GM19238 (cell line): ENCODE data around the gene PLCG2.

Experiments
- DNase-seq: peaks from one replicate; pipeline ENCODE4 v3.0.0; 2011; ENCODE audit warnings: low spot score; ENCODE audit not compliant: insufficient read length

Gene PLCG2

DNA sequence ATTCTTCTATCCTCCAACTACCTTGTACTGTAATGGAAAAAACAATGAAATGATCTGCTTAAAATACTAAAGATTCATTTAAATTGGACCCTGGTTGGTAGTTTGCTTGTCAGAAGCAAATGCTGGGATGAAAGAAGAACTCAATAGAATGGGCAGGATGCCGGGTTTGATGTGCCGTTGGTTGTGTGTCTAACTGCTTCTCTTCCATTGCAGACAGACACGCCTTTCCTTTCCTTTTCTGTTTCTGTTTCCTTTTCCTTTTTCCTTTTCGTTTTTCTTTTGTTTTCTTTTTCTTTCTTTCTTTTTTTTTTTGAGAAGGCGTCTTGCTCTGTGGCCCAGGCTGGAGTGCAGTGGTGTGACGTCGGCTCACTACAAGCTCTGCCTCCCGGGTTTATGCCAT lies 64.6 kb downstream of the PLCG2 start:
- DNase-seq: no peak

DNA sequence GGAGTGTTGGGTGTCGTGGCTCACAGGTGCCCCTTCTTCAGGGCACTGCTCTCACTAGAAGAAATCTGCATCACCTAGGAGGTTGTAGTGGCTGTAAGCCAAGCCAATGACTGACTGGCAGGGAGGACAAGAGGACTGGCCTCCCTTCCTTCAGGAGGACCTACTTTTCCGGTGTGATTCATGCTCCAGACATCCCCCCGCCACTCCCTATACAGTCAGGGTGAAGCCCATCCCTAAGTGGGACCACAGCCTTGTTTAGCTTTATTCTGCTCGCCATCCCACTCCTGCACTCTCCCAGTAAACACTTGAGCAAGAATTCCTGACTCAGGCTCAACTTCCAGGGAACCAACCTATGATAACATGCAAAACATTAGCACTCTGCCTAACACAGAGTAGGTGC lies 67.0 kb downstream of the PLCG2 start:
- DNase-seq: no peak

DNA sequence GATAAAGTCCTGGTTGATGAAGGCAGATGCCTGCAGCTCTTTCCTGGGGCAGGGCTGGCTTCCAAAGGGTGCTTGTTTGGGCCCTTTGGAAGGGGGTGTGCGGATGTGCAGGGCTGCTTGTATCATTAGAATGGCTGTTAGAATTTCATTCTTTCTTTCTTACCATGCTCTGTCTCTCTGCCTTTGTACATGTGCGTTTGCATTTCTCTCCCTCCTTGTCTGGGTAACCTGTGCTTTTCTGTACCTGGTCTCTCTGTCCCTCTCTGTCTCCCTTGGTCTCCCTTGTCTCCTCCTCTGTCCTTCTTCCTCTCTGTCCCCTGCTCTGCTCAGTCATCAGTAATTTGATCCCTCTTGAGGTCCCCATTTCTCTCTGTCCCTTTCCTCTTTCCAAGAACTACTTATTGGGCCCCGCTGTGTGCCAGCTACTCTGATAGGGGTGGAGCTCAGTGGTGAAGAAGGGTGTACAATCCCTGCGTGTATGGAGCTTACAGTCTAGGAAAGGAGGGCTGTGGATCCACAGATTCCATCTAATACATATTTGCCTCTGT lies 69.3 kb downstream of the PLCG2 start:
- no peak for DNase-seq

DNA sequence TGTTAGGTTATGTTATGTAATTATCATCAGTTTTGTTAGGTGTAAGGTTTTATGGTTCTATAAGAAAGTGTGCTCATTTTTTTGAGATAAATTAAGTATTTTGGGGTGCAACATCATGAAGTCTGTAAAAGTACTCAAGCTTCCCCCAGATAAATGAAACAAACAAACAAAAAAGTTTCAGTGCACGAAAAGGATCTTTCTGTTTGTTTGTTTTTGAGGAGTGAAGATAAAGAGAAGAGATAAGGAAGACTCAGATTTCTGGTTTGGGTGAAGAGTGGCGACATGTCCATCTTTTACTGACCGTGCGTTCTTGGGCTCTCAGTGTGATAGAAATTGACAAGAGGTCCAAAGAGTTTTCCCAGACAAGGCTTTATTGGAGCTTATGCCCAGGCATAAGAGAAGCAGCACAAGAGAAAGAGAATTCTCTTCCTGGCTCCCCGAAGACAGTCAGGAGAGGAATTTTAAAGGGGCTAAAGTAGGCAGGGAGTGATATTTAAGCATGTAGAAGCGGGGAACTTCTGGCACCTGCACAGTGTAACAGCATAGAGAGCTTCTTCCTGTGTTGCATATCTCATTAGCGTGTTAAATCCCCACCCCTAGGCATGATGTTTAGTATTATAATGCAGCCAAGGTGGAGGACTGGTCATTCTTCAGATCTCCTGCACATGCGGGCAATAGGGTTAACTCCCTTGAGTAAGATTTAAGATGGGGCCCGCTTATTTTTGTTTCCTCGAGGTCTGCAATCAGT lies 71.3 kb downstream of the PLCG2 start:
- DNase-seq: no peak

DNA sequence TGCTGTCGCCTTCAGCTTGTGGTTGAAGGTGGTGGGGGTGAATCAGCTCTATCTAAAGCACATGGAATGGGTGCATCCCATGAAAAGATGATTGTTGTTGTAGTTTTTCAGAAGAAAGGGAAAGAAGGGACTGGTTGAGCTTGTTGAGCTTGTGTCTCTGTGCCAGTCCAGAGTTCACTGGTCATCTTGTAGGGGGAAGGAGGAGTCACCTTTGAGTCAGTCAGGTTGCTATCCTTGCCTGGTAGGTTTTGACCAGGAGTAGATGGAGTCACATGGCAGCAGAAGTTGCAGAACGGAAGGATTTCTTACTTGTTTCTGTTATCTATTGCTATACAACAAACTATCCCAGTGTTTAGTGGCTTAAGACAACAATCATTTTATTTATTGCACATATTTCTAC lies 73.3 kb downstream of the PLCG2 start:
- no peak for DNase-seq

DNA sequence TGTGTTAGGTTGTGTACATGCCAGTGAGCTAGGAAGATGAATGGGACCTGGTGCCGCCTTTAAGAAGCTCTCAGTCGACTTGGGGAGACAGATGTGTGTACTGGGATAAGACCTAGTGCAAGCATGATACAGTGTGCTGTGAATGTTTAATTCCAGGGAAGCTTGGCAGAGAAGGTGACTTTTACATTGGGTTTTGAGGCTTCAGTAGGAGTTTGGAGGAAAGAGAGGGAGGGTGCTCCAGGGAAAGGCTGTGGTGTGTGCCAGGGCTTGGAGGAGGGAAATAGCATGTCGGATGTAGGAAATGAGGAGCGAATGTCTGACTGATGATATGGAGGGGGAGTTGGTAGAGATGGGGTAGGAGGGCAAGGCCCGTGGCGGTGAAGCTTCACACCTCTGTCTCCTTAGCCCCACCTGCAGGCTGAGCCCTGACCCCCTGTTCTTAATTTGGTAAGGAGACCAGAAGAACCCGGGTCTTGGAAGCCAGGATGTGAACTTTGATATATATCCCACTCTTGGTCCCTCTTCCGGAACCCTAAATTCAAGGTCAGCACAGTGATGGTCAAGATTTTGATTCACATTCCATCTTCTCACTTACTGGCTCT lies 76.6 kb downstream of the PLCG2 start:
- DNase-seq: no peak

DNA sequence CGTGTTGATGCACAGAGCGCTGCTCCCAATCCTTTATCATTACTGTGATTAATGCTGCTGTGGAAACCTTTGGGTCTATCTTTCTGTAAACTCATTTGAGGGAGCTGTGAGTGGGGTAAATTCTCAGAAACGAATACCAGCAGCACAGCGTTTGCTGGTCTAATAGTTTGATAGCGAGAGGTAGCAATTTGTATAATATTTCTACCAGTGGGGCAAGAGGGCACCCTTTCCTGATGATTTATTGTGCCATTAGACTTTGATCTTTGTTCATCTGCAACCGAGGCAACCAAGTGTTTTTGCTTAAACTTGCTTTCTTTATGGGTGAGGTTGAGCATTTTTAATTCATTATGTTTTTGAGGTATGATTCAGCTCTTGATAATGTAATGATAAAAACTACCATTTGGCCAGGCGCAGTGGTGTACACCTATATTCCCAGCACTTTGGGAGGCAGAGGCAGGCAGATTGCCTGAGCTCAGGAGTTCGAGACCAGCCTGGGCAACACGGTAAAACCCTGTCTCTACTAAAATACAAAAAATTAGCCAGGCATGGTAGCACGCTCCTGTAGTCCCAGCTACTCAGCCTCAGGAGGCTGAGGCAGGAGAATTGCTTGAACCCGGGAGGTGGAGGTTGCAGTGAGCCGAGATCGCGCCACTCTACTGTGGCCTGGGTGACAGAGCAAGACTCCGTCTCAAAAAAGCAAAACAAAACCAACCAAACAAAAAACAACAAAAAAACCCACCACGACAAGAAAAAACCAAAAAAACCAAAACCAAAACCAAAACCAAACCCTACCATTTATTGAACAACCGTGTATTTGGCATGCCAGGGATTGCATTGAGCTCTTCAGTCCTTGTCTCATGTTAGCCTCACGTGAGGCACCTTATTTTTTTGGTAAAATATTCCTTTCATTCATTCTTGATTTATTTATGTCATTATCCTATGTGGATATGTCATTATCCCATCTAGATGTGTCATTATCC lies 81.5 kb downstream of the PLCG2 start:
- DNase-seq: no peak

DNA sequence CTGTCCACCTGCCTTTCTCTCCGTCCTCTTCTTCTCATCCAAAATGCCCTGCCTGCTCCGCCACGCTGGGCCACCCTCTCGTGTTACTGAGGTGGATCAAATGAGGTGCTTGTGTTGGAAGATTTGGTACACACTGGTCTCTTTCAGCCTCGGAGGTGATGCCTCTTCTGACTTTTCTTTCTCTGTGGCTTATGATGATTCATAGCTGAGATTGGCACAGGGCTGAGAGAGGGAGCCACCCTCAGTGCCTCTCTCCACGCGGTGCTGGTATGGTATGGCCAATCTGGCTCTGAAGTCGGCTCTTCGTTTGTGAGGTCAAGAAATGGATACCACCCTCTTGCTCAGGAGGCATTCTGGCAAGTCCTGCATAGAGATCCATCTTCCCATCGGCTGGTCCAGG lies 82.4 kb downstream of the PLCG2 start:
- no peak for DNase-seq

DNA sequence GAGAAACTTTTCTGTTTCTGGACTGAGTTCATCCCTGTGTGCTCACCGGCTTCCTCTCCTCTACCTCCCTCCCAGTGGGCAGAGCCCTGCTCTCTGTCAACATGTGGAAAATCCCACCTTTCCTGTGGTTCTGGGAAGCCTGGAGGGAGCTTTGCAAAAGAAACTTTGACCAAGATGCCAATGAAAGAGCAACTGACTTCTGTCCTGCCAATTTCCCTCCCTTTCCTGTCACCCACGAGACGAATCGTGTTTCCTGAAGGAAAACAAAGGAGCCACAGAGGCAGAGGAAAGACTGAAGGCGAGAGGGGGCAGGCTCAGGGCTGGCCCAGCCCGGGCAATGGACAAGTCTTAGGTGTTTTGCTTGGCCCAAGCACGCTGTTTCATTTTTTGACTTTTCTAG lies 82.8 kb downstream of the PLCG2 start:
- DNase-seq: no peak

DNA sequence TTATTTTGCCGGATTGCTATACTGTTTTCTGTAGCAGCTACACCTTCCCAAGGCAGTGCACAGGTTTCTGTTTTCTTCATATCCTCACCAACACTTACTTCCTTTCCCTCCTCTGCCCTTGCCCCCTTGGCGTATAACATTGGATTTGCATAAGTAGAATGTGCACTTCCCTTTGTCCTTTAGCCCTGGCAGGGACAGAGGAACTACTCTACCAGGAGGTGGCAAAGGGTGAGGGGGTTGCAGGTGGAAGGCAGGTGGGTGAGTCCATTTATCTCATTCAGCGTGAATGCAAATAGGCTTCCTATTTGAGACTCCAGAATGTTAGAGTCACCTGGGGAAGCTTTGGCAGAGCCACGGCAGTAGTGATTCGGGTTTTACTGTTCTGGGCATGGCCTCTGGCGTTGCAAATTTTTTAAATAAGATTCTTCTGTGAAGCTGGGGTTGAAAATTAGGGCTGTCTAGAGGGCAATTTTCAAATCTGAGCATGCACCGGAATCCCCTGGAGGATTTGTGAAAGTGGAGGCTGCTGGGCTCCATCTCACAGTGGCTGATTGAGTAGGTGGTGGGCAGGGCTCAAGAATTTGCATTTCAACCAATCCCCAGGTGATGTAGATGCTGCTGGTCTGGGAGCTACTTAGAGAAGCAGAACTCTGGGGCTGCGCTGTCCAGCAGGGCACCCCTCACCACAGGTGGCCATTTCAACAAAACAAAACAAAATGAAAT lies 84.7 kb downstream of the PLCG2 start:
- peak; percentile 41 for DNase-seq

DNA sequence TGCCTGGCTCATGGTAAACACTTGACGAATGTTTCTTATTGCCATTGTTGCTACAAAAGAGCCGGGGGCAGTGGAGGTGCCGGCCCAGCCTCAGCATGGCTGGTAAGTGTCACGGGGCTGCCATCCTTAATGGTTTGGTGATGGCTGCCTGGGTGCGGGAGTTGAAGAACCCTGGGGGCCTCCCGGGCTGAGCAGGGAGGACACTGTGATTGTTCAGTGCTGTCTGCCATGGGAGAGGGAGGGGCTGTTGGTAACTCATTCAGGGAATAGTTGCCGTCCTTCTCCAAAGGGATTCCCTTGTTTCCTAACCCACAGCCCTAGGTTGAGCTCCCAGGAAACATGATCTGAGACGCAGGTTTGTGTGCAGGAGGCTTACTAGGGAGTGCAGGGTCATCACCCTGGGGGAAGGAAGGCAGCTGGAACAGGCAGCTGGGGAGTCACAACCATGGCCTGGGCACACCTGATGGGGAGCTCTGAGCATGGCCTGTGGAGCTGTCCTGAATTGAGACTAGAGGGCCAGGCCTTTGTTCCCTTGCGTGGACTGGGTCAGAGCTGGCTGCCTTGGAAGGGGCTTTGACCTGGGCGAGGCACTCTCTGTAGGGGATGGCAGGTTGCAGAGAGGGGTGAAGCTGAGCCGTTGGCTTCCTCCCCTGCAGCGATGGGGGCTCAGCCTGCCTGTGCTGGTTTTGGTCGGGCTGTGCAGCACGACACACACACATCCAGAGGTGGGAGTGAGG lies 85.7 kb downstream of the PLCG2 start:
- DNase-seq: no peak

DNA sequence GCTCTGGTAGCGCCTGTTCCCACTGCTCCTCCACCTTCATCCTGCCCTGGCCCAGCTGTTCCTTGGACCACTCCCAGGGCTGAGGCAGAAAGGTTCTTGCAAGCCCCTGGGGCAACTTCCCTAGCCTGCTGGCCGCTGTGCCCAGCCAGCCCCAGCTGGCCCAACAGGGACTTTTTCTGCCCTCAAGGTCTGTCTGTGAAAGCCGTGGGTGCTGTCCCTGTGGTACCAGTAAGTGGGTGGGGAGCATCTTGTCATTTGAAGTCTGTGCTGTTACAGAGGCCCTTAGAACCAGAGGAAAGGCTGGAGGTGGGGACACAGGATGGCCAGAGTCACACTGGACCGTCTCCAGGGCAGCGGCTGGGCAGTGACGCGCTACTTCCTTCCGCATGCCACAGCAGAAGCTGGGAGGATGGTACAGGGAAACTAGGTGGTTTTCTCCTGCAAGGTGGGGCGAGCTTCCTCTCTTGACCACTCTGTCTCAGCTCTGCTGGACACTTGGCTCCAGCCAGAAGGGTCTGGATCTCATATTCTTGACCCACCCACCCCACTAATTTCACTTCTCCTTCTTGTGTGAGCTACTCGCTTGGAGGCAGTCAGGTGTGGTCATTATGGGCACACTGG lies 87.8 kb downstream of the PLCG2 start:
- DNase-seq: no peak

DNA sequence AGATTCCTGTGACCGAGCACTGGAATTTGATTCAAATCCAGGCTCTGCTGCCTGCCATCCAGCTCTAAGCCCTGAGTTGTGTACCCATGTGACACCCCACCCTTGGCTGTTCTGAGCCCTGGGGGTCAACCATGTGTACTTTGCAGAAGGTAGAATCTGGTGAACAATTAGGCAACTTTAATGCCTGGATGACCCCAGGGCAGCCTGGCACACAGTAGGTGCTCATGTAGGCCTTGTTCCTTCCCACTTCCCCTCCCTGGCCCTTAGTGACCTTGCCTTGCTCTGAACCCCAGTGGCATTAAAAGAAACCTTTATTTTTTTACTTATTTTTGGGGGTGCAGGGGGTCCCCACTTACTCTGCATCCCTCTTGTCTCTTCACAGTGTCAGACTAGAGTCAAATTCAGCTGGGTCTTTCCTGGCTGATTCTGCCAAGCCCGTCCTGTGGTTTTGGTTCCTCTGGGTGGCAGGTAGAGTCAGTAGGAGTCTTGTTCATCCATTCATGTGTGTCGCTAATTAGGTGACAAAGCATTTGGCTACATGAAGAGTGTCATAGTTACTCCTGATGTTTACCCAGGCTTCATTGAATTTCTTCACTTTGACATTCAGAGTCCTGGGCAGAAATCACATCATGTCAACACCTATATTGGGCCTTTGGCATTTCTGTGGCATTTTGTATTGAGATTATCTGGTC lies 89.1 kb downstream of the PLCG2 start:
- no peak for DNase-seq

DNA sequence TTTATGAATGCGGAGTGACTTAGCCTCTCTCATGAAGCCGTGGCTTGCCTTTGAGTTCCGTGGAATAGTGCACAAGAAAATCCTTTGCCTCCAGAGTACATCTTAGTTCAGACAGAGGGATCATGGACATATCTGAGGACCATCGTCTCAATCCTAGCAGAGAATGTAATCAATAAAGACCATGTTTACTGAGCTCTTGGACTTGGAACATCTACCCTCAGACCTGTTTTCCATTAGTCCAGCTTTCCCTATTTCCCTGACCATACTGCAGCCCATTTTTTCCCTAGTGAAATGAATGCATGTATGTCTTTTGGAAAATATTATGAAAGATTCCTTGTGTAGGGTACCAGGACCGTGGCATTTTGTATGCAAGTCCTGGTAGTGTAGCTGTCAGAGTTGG lies 90.2 kb downstream of the PLCG2 start:
- DNase-seq: no peak

DNA sequence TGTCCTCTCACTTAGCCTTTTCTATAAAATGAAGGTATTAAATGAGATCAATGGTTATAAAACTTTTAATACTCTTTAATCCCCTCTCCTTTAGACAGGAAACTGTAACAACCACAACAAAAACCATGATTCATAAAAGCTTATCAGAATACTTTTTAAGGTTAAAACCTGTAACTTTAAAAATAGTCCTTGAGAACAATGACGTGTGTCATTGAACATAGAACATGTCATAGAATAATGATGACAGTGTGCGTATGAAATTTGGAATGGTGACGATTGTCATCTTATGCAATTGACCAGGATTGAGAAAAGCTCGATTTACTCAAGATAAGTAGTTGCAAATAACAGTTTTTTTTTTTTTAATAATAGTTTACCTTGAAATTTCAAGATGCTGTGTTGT lies 94.1 kb downstream of the PLCG2 start:
- no peak for DNase-seq

DNA sequence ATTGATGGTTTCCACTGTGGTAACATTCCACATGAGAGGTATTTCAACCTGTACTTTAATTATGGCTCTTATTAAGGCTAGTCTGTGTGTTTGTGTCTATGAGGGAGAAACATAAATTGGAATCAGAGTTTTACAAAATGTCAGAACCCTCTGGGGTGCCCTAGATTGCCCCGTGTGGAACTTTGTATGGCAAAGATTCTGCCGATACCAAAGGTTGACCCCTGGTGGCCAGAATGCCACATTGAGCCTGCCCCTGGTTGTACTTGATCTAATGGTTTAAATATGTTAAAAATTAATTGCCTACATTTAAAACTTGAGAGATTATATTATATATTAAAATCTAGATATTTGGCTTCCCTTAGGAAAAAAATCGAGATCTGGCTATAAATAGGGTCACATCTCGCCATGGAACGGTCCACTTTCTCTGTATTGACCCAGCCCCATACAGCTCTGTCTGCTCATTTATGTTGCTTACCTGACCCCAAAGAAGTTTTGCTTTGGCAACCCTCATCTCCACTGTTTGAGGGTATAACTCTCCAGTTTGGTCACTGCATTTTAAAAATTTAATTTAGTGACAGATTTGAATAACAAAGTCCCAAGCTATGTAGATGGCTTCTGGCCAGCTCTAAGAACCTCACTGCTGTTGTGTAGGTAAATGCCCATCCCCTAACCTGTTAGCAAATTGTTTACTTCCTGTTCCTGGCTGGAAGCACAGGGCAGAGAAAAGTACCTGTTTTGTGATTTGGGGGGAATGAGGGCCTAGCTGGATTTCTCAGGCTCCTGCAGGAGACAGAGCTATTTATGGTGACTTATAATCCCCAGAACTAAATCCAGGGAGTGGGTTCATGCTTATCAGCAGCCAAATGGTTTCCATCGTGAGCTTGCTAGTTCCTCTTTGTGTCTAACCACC lies 95.0 kb downstream of the PLCG2 start:
- DNase-seq: peak; percentile 61

DNA sequence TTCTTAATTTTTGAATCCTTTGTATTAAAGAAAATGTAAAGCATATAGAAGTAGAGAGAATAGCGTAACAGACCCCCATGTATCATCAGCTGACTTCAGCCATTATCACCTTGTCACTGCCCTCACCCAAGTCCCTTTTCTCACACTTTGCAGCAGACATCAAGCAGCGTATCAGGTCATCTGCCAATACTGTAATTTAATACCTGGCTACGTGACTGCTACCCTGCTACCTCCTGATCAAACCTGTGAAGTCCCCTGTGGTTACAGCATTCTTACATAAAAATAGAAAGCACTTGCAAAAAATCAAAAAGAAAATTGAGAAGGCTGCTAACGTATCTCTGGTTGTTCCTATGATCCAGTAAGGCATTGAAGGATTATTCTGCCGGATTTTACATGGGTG lies 96.4 kb downstream of the PLCG2 start:
- no peak for DNase-seq

DNA sequence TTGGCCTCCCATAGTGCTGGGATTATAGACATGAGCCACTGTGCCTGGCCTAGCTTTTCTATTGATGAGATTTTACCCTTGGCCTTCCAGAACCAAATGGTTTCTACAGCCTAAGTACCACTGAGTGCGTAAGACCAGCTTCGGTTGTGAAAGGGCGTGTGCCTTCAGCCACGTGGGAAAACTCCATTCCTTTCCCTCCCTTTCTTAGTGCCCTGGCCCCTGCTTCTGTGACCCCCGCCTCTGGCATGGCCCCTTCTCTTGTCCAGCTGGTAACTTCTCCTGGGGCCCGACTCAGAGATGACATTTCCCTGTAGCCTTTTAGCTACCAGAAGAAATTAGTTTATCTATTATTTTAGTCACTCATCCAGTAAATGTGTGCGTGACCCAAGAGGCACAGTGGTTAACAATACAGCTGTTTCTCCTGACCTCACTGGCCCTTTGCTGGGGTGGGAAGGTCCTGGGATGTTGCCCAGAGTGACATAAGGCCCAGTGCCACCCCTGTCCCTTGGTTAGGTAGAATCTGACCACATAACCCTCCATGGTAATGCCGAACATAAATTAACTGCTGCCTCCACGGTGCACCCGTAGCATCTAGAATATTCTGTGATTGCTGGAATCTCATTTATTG lies 97.3 kb downstream of the PLCG2 start:
- DNase-seq: no peak
